ELR (cell line): Measurements from ENCODE around the gene DACT2.

Source experiments
- DNase-seq: peaks from one replicate; pipeline ENCODE4 v3.0.0-alpha.2; 2015; ENCODE audit warnings: low read depth

The DACT2 gene

DNA sequence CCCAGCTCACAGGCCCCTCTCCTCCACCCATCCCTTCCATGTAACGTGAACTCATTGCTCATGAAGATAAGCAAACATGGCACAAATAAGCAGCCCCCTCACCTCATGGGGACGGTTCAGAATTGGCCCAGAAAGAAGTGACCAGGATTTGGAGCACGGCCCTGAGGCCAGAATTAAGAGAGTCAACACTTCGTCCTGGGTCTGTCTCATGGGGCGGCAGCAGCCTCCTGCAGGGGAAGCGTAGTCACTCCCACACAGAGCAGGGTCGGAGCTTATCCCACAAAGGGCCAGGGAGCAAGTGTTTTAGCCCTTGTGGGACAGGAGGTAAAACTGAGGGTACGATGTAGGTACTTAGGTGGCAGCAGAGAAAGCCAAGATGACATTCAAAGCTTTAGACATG, 28.6 kb upstream of the DACT2 start:
- no peak for DNase-seq

DNA sequence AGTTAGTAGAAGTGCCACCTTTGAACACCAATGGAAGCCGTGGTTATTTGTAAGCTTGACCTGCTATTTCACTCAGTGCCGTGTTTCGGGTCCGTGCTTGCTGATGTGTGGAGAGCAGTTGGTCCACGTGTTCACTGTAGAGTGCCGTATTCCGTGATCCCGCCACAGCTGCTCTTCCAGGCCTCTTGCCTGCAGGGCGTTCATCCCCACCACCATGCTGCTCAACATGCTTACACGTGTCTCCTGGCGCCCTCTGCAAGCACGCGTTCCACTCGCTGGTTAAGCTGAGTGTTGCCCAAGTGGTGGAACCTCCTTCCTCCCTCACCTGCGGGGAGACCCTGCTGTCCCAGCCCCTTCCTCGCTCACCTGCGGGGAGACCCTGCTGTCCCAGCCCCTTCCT, 28.0 kb upstream of the DACT2 start:
- DNase-seq = no peak

DNA sequence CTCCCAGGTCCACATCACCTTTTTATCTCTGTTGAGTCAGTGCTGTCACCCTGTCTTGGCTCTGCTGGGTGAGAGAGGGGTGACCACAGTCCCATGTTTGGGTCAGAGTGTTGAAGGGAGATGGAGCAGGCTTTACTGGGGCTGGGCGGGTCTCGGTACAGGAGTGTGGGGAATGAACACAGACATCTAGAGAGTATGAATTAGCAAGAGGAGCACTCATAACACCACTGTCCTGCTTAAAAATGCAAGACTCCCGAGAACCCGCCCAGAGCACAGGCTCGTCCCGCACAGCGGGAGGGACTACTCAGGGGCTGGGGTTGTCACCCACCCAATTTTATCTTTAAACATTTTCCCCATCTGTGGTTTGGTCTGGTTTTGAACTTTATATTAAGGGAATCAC, 27.5 kb upstream of the DACT2 start:
- no peak for DNase-seq

DNA sequence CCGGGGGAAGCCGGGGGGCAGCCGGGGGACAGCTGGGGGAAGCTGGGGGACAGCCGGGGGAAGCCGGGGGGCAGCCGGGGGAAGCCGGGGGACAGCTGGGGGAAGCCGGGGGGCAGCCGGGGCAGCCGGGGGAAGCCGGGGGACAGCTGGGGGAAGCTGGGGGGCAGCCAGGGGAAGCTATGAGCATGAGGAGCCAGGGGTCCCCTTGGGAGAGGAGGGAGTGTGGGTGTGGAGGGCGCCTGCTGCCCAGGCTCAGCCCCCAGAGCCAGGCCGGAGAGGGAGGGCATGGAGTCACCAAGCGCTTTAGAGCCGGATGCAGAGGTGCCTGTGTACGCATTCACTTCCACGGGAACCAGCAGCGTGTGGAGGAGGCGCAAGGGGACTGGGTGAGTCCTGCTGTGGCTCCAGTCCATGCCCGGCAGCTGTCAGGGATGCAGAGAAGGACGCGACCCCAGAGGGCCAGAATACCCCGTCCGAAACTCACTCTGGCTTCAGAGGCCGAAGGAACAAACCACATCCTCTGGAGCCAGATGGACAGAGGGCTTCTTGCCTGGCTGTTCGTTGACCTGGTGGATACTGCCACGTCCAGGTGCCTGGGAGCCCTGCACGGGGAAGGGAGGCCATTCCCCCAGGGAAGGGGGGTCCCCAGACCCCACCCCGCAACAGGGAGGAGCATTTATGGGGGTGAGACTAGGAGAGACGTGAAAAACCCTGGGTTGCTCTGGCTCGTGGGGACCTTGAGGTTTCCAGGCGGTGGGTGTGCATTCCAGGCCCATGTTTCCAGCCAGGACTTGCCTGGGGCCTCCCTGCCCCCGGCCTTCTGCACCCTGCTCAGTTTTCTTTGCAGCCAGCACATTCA, 26.5 kb upstream of the DACT2 start:
- DNase-seq = no peak

DNA sequence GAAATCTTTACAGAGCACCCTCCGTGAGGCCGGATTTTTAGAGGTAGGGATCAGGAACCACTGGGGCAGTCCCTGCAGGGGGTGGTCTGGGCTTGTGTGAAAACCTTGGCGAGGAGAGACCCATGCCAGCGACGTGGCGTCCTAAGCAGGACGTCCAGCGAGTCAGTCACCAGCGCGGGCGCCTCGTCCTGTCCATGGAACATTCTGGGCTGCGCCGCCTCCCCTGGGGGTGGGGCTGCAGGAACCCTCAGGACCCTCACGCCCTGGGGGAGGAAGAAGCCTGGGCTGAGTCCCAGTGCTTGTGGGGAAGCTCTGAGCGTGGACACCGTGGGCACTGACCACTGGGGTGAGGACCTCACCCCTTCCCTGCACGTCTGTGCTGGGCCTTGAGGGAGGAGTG, 25.7 kb upstream of the DACT2 start:
- DNase-seq = no peak

DNA sequence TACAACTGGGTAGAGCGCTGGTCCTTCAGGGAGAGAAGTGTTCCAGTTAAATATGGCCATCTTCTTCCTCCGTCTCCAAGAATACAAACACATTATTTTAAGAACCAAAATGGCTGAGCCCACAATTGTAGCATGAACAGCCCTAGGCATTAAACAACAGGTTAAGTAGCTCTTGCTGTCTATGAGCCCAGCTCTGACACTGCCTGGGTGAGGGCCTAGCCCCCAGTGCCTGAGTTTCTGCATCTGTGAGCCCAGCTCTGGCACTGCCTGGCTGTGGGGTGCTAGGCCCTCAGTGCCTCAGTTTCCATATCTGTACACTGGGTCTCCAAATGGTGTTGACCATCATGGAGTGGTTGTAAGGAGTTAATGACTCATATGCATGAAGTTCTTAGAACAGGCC, 24.8 kb upstream of the DACT2 start:
- DNase-seq = no peak

DNA sequence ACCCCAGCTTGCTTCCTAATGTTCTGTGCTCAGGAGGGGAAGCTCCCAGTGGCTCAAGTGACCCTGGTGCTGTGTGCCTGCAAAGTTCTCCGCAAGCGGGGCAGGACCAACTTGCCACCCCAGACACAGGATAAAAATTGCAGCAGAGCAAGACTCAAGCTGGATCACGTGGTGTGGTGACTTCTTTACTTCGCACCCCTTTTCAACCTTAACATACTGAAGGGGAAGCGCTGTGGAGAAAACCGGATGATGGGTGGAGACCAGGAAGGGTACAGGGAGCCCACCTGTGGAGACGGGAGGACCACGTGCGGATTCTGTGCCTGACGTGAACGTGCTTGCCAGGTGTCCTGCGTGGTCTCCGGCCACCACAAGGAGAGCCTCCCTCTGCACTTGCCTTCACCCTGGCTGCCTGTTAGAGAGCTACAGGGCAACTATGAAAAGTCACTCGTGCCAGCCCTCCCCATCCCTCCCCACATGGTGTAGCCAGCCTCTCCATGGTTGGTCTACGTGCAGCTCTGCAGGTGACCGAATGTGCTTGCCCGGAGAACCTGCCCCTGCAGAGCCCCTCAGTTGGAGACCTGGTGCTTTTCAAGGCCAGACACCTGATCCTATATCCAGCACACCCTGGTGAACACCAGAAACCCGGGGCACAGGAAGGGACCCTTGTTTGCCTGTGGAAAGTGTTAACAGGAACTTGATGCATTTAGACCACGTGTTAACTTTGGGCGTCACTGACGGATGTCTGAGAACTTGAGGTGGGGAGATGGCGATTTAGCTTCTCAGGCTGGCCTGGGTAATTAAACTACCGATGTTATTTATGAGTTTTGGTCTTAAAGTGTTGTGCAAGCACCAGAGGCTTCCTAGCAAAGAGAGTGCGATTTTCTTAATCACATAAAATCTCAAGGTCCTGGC, 23.9 kb upstream of the DACT2 start:
- DNase-seq = no peak

DNA sequence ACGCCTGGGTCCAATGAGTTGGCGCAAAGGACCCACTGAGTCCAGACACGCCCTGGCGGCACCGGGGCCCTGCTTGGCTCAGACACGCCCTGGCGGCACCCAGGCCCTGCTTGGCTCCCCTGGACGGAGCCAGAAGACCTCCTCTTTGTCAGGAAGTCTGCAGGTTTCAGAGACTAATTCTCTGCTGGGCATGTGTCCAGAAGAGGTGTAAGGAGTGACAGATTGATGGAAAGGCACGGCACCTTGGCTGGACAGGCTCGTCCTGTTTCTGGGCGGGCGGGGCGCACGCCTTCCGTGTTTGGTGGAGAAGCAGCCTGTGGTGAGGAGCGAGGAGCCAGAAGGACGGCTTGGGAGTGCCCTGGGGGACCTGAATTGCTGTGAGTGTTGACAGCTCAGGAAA, 23.1 kb upstream of the DACT2 start:
- no peak for DNase-seq

DNA sequence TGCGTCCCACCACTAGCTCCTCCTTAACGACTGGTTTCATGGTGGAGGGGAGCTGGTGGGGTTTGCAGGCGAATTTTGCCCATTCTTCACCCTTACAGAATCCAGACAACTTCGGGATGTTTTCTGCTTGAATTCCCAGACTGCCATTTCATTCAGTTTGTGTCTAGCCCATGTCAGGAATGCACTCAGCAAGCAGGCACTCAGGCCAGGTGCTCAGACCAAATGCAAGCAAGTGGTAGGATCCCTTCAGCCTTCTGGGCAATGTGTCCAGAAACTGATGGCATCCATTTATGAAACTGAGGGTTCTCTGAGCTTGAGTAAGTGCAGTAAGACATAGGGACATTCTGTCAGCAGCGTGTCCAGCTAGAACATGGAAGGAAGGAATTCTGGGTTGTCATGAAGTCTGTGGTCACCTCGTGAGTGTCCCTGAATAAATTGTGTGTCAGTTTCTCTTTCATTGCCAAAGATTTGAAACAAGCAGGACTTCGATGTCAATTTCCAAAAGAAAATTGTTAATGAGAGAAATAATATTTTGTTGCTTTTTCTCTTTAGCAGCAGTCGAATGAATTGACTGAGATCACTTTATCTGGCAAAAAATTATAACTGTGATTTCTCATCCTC, 21.8 kb upstream of the DACT2 start:
- DNase-seq = no peak

DNA sequence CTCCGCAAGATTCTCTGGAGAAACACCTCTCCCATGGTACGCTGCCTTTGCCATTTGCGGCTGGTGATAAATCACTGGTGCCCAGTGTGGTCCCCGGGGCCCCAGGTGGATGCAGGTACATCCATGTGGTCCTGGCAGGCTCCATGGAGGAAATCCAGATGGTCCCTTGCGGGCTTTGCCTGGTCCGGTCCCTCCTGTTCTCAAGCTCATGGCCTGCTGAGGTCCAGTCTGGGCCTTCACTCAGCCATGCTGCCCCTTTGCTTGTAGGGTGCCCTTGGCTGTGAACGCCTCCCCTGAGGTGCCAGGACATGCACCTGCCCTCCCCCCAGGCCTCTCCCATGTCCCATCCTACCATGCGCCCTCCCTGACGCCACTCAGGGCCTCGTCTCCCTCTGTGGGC, 21.2 kb upstream of the DACT2 start:
- no peak for DNase-seq

DNA sequence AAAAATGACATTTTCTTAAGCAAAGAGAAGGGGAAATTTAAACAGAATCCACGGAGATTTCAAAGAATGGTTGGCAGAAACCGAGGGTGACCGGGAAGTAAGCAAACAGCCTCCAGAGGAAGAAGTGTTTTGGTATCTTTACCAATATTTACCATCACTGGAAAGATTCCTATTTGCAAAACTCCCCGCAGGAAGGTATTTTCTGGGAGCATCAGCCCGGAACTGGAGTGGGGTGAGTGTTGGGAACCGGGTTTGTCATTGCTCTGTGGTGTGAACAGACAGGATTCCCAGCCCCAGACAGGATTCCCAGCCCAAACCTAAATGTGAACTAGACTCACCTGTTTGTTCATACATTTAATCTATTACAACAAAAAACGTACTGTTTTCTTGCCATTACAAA, 19.2 kb upstream of the DACT2 start:
- no peak for DNase-seq

DNA sequence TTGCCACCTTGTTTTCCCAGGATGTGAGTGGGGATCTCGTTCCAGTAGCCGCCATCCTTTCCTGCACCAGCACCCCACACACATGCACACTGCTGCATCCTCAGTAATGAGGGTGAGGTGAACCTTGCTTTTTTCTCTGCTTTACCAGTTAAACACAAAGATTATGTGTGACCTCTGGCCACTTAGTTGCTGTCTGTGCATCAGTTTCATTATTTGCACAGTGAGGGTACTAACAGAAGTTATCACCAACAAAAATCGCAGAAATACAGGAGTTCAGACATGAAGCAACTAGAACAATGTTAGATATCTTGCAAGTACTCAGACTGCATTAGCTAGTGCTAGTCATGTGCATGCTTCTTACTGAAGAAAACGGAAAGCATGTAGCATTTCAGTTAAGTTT, 17.4 kb upstream of the DACT2 start:
- no peak for DNase-seq

DNA sequence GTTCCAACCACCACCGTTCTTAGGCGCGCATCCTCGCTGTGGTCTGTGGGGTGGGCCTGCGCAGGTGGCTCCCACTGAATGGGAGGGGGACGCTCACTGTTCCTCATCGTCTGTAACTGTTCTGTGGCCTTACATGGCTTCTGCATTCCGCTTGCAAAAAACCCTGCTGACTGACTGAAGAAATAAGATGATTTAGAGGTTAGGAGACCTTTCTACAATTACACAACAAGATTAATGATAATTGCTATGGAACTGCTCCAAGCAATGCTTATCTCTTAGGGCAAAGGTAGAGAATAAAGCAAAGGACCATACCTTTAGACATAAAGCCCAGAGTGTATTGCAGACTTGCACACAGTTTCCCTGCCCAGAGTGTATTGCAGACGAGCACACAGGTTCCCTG, 14.4 kb upstream of the DACT2 start:
- no peak for DNase-seq

DNA sequence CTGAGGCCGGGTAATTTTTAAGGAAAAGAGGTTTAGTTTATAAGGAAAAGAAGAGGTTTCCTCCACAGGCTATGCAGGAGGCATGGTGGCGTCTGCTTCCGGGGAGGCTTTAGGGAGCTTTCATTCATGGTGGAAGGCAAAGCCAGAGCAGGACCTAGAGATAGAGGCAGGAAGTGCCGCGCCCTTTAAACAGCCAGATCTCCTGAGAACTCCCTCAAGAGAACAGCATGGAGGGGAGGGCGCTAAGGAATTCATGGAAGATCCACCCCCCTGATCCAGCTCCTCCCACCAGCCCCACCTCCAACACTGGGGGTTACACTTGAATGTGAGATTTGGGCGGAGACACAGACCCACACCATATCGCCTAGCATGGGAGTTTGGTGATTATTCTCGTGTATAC, 13.9 kb upstream of the DACT2 start:
- DNase-seq = no peak

DNA sequence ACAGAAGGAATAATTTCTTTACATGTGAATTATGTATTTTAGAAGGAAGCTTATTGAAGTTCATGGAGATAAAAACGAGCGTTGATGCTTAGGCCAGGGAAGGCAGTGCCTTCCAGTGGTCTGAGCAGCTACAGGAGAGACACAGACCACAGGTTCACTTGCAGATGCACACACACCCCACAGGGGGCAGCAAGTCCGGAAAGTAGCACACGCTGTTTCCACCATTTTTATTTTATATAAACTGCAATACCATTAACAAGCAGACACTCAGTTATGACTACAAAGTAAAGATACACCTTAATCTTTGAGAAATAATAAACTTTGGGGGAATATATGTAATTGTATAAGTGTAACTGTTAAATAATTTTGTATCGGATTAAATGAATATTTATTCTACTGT, 13.5 kb upstream of the DACT2 start:
- DNase-seq = no peak

DNA sequence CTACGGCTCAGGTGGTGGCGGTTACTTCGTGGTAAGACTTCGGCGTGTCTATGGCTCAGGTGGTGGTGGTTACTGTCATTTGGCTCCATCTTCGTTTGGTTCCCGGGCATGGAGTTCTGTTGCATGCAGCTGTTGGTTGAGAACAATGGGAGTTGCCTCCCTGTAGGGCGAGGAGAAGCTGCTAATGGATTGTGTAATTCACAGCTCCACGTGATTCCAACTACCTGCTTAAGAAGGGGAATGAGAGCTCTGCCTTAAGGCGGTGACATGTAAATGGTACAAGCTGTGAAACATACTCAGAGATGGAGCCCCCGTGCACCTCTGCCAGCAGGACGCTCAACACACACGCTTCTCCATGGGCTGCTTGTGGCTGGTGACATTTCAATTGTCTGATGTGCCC, 12.4 kb upstream of the DACT2 start:
- no peak for DNase-seq

DNA sequence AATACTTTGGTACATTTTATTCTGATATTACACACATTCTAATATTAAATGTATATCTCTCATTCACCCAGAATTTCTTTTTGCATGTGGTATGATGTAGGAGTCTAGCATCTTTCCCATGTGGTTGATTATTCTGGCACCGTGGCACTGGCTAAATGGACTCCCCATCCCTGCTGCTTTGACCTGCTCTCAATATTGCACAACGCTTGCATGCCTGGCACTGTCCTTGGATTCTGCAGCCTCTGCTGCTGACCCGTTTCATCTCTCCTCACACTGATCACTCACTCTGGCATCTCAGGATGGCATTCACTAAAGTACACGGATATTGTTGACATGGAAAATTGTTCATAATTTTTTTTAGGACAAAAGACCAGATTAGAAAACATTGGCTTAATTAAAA, 11.5 kb upstream of the DACT2 start:
- no peak for DNase-seq

DNA sequence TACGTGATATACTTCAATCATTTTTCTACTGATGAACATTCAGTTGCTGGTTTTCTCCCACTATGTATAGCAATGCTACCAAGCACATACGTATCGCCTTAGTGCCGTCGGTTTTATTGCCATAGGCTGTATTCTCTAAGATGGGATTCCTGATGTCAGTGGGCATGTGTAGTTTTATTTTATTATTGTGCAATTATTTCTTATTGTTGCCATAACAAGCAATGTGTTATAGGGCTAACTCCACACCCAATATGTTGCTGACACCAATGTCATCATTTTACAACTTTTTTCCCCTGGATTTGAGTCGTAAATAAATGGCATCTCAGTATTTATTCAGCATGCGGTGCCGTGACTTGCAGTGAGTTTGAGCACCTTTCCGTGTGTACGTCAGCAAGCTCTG, 10.8 kb upstream of the DACT2 start:
- no peak for DNase-seq

DNA sequence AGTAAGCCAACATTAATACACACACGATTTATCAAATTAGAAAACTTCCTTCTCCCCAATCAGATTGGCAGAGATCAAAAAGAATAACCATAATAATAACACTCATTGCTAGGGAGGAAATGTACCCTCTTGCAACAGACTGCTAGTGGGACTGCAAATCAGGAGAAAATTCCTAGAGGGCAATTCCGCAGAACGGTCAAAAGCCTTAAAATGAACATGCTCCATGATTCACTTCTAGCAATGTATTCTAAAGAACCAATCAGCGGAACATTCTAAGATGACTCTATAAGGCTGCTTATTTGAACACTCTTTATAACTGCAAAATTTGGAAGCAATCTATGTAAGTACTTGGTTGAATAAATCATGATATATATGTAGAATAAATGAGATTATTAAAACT, 8.5 kb upstream of the DACT2 start:
- no peak for DNase-seq

DNA sequence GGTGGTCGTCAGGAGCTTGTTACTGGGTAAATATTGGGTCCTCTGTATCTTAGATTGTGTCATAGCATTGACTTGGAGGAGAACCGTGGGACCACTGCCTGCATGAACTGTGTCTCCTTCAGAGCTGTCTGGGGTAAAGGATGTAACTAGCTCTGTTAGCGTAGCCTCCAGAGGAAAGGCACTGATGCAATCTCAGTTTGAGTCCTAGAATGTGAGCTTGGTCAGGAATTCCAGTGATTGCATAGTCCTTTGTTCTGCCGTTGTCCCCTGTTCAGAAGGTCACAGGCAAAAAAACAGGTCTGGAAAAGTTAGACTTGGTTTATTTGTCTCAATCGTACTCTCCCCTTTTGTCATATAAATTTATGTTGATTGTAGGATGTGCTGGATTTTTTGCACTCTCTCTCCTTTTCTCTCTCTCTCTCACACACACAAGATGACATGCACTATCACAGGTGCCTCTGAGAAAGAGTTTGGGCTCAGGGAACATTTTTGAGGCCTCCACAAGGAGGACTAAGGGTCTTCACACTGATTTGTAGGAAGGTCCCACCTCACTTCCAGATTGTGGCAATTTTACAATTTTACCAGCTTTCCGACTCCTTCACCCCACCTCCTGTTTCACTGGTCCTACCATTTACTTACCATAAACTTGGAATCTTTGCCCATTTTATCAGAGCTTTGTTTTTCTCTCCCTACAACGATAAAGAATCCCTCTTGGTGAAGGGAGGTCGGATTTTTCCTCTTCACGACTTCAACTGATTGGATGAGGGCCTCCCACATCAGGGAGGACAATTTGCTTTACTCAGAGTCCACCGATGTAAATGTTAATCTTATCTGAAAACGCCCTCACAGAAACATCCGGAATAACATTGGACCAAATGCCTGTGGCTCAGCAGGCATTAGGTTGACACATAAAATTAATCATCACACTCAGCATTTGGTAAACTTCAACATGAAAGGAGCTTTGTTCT, 7.0 kb upstream of the DACT2 start:
- DNase-seq = no peak

DNA sequence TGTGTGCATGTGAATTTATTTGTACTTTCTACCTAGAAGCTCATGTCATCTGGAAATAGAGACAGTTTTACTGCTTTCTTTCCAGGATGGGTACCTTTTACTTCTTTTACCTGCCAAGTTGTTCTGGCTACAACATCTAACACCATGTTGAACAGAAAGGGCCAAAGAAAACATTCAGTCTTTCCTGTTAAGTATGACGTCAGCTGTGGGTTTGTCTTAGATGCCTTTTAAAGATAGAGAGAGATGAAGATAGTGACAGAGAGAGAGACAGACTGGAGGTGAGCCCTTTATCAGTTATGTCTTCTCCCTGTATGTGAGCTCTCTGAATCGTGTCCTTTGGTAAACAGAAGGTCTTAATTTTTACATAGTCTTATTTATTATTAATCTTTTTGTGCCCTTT, 3.4 kb upstream of the DACT2 start:
- DNase-seq = no peak

DNA sequence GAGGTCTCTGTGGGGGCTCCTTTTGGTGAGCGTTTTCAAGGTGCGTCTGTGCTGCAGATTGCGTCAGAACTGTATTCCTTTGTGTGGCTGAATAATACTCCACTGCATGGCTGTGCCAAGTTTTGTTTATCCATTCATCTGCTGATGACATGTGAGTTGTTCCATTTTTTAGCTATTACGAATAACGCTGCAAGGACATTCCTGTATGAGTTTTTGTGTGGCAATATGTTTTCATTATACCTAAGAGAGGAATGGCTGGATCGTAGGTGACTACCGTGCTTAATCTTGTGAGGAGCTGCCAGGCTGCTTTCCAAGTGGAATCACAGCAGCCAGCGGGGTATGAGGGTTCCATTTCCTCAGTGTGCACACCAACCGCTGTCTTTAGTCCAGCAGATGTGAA, 1.1 kb upstream of the DACT2 start:
- DNase-seq = no peak
